NCI-H1105 (cell line): ENCODE data around the gene EVI5L.
A peak's percentile ranks its signal among the peaks of the same experiment; 100 is the strongest.
"Not testable (repeated sequence)": the region's sequence is repeated elsewhere in the genome, so short reads cannot be mapped to it uniquely, and the experiment has no call there.

Experiments
- DNase-seq: peaks from one replicate; lab custom pipeline; 2025; lab: John Stamatoyannopoulos, UW

The EVI5L gene

DNA sequence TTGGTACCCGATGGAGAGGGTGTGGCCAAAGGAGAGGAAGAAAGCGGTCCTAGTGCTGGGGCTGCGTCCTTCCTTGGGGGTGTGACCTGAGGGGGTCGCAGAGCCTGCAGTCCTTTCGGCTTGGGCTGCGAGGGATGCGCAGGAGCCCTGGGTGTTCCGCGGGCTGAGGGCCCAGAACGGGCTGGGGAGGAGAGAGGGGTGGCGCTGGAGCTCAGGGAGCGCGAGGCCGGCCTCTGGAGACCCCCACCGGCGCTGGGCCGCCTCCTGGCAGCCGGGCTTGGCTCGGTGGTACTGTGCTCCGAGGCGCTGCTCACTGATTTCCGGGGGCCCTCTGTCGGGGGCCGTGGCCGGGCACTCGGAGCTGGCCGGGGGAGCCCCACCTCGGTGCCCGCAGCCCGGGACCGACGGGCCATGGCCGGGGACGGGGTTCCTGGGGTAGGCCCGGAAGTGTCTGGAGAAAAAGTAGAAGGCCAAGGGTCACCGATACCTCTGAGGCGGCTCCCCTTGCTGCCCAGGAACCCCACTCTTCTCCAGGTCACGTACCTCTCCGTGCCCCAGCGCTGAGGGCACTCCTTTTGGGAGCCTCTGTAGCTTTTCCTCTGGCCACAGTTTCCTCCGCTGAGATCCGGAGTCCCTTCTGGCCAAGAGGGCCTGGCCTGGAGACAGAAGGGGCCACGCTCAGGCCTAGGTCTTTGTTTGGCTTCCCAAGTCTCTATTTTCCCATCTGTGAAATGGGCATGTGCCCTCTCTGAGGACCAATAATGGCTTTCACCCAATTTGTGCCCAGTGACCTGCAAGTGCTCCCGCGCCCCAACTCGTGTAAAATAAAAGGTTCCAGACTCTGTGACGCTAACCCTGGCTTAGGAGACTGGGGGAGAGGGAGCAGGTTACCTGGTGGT is 42.5 kb downstream of the EVI5L start:
- no peak for DNase-seq

DNA sequence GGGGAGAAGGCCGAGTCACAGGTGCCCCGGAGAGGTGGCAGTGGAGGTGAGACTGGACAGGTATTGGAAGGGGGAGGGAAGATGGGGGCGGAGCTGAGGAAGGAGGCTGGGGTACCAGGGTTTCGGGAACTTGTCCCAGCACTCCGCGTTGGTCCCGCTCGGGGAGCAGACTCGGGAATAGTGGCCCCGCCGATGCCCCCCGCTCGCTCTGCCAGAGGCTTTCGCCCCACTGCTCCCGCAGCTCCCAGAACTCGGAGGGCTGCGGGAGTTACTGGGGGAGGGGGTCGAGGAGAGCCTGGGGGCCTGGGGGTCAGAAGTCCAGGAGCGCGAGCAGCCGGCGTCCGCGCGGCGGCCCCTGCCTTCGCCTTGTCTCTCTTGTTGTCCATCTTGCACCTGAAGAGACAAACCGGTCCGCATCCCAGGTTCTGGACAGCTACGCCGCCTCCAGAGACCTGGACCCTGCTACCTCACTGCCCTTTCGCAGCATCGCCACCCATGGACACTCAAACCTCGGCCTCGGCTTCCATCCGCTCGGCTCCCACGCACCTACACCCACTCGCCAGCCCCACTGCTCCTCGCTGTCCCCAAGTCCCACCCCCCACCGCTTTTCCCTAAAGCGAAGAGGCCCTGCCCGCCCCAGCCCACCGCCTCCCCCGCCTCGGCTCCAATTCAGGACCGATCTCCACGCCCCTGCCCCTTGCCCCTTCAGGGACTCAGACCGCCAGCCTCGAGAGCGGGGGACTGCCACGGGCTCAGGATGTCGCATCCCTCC is 43.5 kb downstream of the EVI5L start:
- DNase-seq, result no peak

DNA sequence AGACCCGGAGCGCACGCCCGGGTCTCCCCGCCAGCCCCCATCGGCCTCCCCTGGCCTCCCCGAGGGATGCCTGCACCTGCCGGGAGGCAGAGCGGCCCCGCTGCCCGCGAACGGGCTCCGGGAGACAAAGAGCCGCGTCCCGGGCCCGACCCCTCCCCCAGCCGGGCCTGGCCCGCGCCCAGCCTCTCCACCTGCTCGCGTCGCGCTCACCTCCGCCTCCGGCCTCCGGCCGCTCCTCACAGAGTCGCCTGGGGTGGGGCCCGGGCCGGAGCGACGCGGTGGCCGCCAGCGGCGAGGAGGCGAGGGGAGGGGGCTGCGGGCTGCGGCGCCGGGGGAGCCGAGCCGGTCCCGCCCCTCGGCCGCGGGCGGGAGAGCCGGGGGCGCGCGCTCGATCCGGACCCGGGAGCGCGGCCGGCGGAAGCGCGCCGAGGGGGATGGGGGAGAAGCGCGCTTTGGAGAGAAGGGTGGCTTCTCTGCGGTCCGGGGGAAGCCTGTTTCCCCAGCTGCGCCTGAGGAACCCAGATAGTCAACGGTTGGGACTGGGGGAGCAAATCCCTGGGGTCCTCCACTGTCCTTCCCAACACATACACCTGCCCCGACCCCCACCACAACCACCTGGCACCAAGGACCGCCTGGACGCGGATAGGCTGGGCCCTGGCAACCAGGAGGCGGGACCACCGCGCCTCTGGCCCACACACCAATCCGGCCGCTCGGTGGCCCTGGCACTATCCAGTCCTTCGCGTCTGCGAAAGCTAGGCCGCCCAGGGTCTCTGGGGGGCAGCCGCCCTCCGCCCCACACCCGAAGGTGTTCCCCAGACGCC is 44.3 kb downstream of the EVI5L start, which contains the start of gene PRR36:
Gene PRR36, minus strand, starts transcription at position 315 of the 821 bp plus-strand sequence. CDS start 701 bp downstream, outside the sequence.
- peak; percentile 88 for DNase-seq

DNA sequence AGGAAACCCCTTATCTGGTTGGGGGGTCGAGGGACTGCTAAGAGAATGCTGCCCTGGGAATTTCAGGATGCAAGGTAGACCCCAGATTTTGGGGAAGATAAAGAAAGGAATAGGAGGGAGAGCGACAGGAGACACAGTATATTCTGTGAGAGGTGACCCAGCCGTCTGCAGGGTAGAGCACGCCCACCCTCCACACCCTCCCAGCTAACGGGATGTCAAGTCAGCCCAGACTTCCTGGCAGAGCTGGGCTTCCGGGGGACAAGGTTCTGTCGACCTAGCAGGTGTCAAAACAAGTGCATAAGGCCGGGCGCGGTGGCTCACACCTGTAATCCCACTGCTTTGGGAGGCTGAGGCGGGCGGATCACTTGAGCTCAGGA is 44.9 kb downstream of the EVI5L start:
- no peak for DNase-seq

DNA sequence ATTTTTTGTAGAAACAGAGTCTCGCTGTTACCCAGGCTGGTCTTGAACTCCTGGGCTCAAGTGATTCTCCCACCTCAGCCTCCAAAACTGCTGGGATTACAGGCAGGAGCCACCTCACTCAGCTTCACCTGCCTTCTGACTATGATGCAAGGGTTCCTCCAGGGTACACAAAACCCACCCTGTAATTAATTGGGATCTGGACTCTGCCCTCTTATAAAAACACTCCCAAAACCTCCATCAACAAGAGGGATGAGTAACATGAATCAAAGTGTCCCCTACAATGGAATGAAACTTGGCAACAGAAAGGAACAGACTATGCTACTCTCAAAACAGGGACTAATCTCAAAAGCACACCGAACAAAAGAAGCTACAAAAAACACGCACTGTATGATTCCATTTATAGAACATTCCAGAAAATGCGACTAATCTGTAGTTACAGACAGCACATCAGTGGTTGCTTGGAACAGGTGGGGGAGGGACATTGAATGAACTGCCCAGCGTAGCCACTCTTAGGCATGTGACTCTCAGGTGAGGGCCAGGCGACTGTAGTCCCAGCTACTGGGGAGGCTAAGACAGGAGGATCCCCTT is 47.3 kb downstream of the EVI5L start:
- DNase-seq, result no peak

DNA sequence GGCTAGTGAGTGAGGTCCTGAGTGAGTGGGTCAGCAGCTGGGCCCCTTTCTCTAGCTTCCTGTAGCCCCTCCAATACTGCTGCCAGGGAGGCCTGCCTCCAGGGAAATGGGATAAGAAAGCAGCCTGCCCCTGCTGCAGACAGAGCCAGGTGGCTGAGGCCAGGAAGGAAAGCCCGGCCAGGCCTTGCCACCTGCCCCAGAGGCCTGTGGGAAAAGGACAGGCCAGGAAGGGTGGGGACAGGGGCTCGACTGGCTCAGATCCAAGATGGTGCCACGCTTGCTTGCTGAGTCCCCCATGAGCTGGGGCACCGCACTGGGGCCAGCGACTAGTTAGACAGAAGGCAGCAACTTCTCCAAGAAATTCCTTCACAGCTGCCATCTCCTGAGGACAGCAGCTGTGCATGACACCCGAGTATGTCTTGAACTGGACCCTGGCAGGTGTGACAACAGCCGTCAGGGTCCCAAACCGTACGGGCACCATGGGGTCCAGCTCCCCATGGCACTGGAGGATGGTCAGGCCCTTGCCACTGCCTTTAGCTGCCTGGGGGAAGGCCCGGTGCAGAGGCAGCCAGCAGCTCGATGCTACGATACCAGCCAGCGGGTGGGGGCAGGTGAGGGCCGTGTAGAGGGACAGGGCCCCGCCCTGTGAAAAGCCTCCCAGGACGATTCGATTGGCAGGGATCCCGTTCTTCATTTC is 49.2 kb downstream of the EVI5L start:
- DNase-seq, result no peak

DNA sequence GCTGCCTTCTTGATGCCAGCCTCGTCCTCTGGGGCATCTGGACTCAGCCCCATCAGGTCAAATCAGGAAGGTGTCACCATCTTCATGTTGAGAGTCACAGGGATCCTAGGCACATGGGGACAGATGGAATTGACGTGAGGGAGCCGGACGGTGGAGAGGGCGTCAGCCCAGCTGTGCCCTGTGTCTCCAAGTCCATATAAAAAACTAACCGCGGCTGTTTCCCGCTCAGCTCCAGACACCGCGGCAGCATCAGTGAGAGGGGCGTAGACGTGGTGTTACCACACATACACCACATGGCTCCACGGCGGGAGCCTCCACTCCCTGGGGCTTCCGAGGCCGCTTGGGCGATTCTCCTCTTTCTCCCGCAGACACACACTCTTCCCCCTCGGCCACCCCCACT is 49.8 kb downstream of the EVI5L start:
- no peak for DNase-seq

DNA sequence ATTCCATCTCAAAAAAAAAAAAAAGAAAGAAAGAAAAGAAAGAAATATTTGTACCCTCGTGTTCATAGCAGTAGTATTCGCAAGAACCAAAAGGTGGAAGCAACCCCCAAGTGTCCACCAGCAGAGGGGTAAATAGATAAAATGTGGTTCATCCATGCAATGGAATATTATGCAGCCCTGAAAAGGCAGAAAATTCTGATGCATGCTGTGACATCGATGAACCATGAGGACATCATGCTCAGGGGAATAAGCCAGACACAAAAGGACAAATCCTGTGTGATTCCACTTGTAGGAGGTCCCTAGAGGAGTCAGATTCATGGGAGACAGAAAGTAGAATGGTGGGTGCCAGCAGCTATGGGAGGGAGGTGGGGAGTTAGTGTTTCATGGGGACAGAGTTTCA is 51.9 kb downstream of the EVI5L start:
- DNase-seq, result no peak

DNA sequence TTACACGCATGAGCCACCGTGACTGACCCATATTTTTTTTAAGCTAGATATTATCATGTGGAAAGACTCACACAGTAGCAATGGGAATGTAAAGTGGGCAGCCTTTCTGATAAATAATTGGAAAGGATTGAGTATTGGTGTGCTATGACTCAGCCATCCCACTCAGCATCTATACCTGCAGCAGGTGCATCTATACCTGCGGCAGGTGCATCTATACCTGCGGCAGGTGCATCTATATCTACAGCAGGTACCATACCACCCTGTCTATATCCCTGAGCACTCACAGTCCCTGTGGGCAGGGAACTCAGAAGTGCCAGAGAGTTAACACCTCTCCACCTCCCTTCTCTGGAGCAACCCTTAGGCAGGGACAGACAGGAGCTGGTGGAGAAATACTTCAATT is 53.1 kb downstream of the EVI5L start:
- DNase-seq, result no peak

DNA sequence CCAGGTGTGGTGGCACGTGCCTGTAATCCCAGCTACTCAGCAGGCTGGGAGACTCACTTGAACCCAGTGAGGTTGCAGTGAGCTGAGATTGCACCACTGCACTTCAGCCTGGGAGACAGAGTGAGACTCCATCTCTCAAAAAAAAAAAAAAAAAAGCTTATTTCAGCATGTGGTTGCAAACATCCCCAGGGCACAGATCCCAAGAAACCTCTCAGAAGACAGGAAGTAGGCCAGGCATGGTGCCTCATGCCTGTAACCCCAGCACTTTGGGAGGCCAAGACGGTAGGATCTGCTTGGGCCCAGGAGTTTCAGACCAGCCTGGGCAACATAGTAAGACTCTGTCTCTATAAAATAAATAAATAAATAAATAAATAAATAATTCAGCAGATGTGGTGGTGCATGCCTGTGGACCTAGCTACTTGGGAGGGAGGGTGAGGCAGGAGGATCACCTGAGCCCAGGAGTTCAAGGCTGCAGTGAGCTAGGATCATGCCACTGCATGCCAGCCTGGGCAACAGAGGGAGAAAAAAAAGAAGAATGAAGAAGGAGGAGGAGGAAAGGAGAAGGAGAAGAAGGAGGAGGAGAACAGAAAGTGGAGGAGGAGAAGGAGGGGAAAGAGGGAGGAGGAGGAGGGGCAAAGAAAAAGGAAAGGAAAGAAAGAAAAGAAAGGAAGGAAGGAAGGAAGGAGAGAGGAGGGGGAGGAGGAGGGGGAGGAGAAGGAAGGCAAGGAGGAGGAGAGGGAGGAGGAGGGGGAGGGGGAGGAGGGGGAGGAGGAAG is 54.0 kb downstream of the EVI5L start:
- no peak for DNase-seq

DNA sequence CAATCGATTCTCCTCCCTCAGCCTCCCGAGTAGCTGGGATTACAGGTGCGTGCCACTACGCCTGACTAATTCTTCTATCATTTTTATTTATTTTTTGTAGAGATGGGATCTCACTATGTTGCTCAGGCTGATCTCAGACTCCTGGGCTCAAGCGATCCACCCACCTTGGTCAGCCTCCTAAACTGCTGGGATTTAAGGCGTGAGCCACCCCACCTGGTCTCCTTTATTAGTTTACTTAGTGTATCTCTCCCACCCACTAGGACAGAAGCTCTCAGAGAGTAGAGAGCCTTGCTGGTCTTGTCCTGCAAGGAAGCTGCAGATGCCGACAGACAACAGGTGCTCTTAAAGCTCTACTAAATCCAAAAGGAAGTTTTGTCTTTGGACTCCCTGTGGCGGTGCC is 55.8 kb downstream of the EVI5L start:
- DNase-seq, result no peak

DNA sequence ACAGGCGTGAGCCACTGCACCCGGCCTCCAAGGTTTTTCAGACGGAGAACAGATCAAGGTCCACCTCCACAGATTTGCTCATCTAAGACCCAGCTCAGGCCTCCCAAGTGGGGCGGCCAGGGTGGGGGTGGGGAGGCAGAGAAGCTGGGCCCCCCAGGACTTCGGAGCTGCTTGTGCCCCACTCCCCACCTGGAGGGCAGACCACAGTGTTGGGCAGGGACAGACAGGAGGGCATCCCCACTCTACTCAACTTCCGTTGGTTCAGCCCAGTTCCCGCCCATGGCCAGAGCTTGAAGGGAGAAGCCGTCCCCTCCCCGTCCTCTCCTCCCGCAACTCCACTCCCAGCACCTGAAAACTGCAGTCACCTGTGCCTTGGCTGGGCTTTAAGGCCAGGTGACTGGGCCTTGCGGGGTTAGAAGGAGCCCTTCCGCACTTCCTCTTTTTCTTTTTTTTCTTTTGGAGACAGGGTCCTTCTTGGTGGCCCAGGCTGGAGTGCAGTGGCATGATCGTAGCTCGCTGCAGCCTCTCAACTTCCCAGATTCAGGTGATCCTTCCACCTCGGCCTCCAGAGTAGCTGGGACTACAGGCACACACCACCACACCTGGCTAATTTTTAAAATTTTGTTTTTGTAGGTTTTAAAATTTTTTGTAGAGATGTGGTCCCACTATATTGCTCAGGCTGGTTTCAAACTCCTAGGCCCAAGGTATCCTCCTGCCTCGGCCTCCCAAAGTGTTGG is 57.6 kb downstream of the EVI5L start:
- no peak for DNase-seq

DNA sequence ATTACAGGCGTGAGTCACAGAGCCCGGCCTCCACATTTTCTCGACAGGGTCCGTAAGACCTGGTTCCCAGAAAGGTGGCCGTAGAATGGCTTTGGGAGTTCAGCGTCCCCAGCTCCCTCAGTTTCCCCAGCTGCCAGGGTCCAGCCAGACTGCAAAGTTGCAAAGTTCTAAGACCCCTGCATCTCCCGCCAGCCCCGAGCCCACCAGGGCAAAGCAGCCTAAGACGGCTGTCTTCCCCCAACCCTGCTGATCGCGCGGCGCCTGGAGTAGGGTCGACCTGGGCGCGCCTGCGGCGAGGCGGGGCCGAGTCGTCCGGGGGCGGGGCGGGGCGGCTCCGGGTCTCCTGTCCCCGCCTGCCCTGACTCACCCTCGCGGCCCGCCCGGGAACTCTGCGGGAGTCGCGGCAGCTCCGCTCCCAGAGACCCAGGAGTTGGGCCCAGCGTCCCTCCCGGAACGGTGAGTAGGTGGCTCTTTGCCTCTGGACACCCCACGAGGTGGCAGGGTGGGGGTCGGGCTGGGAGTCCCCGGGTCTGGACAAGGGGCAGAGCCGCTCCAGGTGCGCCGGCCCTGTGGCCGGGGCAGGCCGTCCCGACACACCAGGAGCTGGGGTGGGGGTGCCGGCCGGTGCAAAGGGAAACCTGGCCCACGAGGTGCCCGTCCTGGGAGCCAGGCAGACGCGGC is 58.3 kb downstream of the EVI5L start, which contains the start of gene LRRC8E:
Gene LRRC8E, plus strand, starts transcription at position 366 of the 681 bp plus-strand sequence. CDS start 7,094 bp downstream, outside the sequence.
- DNase-seq, result no peak

DNA sequence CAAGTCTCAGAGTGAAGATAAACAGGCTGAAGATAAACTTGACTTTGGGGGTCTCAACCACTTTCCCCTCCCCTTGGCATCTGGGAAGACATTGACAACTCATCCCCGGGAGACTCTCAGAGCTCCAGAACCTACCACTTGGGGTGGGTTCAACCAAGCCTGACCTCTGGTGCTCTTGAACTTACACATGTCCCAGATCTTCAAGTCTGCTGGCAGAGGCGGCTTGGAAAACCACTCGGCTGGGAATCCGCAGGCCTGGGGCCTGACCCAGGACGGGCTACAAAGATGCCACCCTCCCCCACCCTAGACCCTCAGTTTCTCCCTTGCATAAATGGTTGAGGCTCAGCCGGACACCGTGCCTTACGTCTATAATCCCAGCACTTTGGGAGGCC is 58.8 kb downstream of the EVI5L start:
- DNase-seq, result no peak

DNA sequence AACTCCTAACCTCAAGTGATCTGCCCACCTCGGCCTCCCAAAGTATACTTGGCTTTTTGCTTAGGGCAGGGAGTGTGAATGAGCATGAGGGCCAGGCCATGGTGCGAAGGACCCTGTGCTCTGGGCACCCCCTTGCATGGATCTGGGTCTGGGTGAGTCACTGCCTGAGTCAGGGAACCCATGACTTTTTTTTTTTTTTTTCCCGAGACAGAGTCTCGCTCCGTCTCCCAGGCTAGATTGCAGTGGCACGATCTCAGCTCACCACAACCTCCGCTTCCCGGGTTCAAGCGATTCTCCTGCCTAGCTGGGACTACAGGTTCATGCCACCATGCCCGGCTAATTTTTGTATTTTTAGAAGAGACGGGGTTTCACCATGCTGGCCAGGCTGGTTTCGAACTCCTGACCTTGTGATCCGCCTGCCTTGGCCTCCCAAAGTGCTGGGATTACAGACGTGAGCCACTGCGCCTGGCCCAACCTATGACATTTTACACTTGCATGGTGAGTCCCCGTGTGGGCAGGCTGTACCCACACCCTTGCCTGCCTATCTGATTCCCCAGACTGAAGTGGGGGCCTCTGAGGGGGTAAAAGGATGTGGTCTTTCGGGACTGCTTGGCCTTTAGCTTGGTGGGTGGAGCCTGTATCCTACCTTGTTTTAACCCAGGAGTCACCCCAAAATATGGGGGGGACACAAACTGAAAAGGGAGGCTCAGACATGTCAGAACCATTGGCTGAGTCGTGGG is 63.5 kb downstream of the EVI5L start:
- not testable (repeated sequence) for DNase-seq

DNA sequence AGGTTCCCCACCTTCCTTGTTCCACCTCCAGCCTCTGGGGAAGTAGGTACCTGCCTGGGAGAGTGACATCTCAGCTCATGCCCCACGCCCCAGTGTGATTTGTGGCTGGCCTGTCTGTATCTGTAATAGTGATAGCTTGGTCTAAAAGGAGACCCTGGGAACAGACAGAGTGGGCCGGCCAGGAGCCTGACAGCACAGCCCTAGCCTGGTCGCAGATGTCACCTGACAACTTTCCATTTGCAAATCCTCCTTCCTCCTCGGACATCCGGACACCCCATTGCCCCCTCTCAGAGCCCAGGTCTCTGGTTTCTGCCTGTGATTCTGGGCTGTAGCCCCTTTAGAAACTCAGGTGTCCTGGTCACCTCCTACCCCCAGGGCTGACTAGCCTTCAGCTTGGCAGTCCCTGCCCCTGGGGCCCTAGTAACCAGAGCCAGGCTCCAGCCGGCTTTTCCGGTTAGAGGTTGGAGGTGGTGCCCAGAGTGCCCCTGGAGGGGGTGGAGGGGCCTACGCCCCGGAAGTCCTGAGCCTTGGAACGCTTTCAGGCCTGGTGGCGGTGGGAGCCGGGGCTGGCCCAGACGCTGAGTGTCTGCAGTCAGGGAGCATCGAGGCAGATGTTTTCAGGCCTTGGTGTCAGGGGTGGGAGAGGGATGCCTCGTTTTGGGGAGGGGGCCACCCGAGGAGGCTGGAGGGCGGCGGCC is 64.7 kb downstream of the EVI5L start:
- no peak for DNase-seq

DNA sequence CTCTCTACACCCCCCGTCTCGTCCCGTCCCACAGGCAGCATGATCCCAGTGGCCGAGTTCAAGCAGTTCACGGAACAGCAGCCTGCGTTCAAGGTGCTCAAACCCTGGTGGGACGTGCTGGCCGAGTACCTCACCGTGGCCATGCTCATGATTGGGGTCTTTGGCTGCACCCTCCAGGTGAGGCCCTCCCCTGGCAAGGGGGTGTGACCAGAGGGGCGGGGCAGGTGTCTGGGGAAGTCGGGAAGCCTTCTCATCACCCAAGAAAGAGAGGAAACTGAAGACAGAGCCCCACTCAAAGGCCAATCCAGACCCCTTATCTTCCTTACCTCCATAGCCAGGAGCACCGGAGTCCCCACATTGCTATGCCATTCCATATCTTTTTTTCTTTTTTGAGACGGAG is 65.5 kb downstream of the EVI5L start:
- no peak for DNase-seq

DNA sequence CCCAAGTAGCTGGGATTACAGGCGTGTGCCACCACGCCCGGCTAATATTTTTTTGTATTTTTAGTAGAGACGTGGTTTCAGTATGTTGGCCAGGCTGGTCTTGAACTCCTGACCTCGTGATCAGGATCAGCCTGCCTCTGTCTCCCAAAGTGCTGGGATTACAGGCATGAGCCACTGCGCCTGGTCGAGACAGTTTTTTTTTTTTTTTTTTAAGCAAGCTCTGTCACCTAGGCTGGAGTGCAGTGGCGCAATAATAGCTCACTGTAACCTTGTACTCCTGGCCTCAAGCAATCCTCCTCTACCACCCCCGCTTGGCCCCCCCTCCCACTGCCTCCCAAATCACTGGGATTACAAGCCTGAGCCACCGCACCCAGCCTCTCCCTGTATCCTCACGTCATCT is 67.3 kb downstream of the EVI5L start:
- no peak for DNase-seq
